NT2/D1 (cell line): ENCODE results near the gene METTL1.

Source experiments
- DNase-seq: peaks from one replicate; pipeline ENCODE4 v3.0.0-alpha.2; 2011; ENCODE audit warnings: low read depth, low spot score
- H3K27me3 ChIP-seq: 2 replicates; pipeline ENCODE4 v1.6.0; 2011; ENCODE audit warnings: mild to moderate bottlenecking; ENCODE audit not compliant: insufficient read length, insufficient read depth
- H3K36me3 ChIP-seq: 2 replicates; pipeline ENCODE4 v1.6.1; 2011; ENCODE audit warnings: mild to moderate bottlenecking, low read length, mixed read lengths; ENCODE audit not compliant: insufficient read depth, insufficient read length
- H3K4me1 ChIP-seq: 2 replicates; pipeline ENCODE4 v1.5.1; 2011; ENCODE audit not compliant: insufficient read depth, insufficient read length
- H3K4me3 ChIP-seq: 2 replicates; pipeline ENCODE4 v1.5.1; 2011; ENCODE audit warnings: low read depth; ENCODE audit not compliant: insufficient read length
- H3K9ac ChIP-seq: 2 replicates; pipeline ENCODE4 v1.6.0; 2011; ENCODE audit warnings: low read depth; ENCODE audit not compliant: insufficient read length
- H3K9me3 ChIP-seq: 2 replicates; pipeline ENCODE4 v1.5.1; 2011; ENCODE audit warnings: mild to moderate bottlenecking, low read length; ENCODE audit not compliant: insufficient read depth
- SUZ12 ChIP-seq: IDR thresholded peaks from 2 replicates; pipeline ENCODE4 v1.6.1; 2011; ENCODE audit not compliant: insufficient read length, insufficient read depth; ENCODE audit errors: extremely low read depth
- YY1 ChIP-seq: IDR thresholded peaks from 2 replicates; pipeline ENCODE4 v1.6.1; 2011; ENCODE audit not compliant: insufficient read length, insufficient read depth
- ZNF274 ChIP-seq: IDR thresholded peaks from 2 replicates; pipeline ENCODE4 v1.6.1; 2011; ENCODE audit warnings: mild to moderate bottlenecking, low read depth, low read length

The METTL1 gene

DNA sequence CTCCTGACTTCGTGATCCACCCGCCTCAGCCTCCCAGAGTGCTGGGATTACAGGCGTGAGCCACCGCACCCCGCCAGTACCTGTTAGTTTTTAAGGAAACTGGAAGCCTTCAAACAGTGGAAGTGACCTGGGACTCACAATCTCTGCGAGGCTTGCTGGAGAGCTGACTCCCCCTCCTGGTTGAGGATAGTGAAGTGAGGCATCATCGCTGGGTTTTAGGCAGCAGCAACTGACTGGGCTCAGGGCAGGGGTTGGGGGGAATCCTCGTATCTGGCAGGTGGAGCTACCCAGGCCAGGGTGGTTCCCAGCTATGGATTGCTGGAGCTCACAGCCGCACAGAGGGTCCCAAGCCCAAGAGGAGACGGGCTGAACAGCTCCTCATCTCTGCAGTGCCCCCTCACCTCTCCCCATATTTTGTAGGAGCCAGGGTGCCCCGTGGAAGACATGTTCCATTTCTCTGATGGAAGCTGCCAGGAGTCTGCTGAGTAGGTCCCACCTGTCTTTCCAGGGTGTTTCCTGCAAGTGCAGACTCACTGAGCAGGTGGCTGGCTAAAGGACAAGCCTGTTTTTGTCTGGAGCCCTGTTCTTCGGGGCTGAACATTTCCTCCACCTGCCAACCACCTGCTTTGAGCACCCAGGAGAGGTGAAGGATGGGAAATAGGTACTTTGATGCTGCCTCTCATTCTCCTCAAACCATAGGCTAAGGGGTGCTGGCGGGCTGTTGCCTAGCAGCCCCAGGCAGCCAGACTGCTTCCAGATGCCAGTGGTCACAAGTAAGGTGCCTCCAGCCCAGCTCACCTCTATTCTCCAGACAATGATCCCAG, 43.5 kb upstream of the METTL1 start:
- H3K4me3 ChIP-seq: no peak overlapping the region
- no peak overlapping the region for H3K9ac ChIP-seq
- no peak for DNase-seq
- no peaks in the 10 kb centered on the region for H3K27me3 ChIP-seq
- no peaks in the 10 kb centered on the region for H3K9me3 ChIP-seq
- peaks cover 8% of the 10 kb centered on the region for H3K36me3 ChIP-seq
- no peak for TF ChIP-seq YY1
- no peak for TF ChIP-seq SUZ12
- TF ChIP-seq ZNF274: no peak
- no peaks in the 10 kb centered on the region for H3K4me1 ChIP-seq

DNA sequence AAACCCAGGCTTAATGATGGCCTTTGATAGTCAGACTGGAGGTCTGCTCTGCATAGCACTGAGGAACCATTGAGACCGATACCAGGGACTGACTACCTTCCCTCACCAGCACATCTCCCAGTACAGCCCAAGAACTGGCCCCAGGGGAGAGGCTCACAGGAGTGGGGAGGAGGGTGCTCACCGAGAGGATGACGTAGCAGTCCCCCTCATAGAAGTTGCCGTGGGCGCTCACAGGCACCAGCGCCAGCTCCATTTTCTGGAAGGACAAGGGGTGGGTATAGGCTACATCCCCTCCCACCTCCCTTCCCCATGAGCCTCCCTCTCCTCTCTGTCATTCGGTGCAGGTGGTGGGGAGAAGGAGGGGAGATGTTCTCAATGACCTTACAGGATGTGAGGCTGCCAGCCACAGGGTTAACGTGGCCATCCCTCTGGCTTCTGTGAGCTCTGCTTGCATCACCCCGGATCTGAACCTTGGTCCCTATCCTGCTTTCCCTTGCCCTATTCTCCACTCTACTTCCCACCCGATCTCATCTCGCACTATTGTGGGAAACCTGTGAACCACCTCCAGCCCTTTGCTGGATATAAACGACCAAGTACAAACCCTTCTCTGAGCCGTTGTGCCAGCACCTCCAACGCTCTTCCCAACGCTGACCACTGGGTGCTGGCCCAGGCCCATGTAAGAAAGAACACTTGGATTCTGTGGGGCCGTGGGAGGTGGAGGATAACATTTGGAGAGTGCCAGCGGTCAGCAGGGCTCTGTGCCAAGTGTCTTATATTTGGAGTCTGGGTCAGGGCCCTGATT, 42.3 kb upstream of the METTL1 start:
- H3K4me1 ChIP-seq: no peaks in the 10 kb centered on the region
- H3K27me3 ChIP-seq: no peaks in the 10 kb centered on the region
- H3K36me3 ChIP-seq: peaks cover 5% of the 10 kb centered on the region
- DNase-seq: no peak
- no peak overlapping the region for H3K4me3 ChIP-seq
- H3K9me3 ChIP-seq: no peaks in the 10 kb centered on the region
- no peak overlapping the region for H3K9ac ChIP-seq
- no peak for TF ChIP-seq YY1
- no peak for TF ChIP-seq ZNF274
- TF ChIP-seq SUZ12: no peak

DNA sequence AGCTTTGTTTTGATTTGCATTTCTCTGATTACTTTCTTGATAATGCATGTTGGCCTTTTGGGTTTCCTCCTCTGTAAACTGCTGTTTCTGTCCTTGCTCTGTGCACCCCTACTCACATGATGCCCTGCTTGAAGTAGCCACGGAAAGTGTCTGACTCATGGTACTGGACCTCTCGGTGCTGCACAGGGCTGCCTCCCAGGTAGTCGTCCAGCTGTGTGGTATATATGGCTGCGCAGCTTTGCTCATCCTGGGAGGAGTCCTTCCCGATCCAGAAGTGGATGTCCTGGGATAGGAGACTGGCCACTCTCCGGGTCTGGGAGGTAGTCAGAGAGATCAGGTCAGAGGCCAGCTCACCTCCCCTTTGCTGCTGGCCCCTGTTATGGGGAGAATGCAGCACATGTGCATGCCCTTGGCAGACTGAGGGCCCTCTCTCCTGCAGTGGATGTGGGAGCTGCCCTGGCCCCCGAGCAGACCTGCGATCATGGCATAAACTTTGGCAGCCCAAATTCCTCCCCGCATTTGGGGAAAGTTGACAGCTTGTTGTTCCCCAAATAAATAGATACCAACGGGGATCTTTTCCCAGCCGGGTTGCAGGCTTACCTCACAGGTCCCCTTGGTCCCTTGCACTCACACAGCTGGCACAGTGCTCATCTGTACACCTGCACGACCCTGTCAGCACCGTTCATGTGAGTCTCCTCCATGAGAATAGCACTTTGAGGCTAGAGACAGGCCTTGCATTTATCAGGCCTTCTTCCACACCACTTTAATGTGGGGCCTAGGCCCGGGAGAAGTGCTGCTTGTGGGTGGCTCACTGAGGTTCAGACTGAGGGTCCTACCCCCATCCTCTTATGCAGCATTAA, 41.4 kb upstream of the METTL1 start:
- no peak for DNase-seq
- Histone ChIP-seq H3K4me3 (no peak overlapping the region), H3K9me3 (no peaks in the 10 kb centered on the region), H3K4me1 (no peaks in the 10 kb centered on the region), H3K27me3 (no peaks in the 10 kb centered on the region), H3K9ac (no peak overlapping the region), H3K36me3 (peaks cover 6% of the 10 kb centered on the region)
- TF ChIP-seq YY1: no peak
- no peak for TF ChIP-seq ZNF274
- TF ChIP-seq SUZ12: no peak

DNA sequence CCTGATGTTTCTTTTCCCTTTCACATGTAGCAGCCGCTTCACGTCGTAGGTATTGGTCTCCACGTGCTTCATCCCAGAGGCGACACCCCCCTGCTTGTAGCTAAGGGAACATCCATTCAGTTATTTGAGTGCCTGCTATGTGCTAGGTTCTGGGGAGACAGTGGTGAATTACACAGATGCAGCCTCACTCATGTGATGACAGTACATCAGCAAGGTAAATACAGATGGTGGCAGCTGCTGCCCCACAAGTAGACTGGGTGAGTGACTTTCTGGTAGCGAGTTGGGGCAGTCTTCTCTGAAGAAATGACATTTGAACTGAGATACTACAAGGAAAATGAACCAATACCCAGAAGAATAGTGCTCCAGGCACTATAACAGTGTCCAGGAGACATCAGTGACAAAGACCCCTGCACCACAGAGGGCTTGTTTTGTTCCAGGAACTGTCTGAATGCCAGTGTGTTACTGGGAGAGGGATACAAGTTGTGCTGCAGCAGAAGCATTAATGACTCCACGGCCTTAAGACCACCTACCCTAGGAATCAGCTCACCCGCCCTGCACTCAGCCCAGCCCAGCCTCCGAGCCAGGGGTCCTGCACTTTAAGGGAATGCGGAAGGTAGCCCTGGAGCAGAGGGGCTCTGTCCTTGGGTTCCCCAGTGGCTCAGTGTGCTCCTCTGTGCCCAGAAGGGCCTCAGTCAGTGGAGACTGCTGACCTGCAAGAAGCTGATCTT, 39.3 kb upstream of the METTL1 start:
- H3K36me3 ChIP-seq: peaks cover 9% of the 10 kb centered on the region
- H3K4me3 ChIP-seq: no peak overlapping the region
- no peaks in the 10 kb centered on the region for H3K9me3 ChIP-seq
- no peaks in the 10 kb centered on the region for H3K27me3 ChIP-seq
- TF ChIP-seq YY1: no peak
- no peak for TF ChIP-seq ZNF274
- TF ChIP-seq SUZ12: no peak
- H3K9ac ChIP-seq: no peak overlapping the region
- H3K4me1 ChIP-seq: no peaks in the 10 kb centered on the region
- DNase-seq: no peak

DNA sequence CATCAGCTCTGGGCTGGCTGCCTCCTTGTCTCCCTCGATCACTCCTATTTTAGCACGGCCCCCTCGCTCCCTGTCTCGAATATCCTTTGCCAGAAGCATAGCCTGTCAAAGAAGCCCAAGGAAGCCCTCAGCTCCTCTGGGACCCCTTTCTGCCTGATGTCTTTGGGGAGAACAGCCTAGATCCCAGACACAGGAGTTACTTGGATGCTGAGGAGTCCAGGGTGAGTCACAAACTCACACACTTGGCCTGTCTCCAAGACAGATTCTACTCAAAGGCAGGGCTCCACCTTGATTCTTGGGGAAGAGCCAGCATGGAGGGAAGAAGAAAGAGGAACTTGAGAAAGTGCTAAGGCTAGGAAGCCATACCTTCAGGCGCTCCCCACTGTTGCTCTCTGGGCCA, 38.5 kb upstream of the METTL1 start:
- DNase-seq: no peak
- H3K9me3 ChIP-seq: no peaks in the 10 kb centered on the region
- no peak for TF ChIP-seq ZNF274
- no peak for TF ChIP-seq YY1
- no peak for TF ChIP-seq SUZ12
- peaks cover 9% of the 10 kb centered on the region for H3K36me3 ChIP-seq
- no peaks in the 10 kb centered on the region for H3K4me1 ChIP-seq
- H3K9ac ChIP-seq: no peak overlapping the region
- no peaks in the 10 kb centered on the region for H3K27me3 ChIP-seq
- no peak overlapping the region for H3K4me3 ChIP-seq

DNA sequence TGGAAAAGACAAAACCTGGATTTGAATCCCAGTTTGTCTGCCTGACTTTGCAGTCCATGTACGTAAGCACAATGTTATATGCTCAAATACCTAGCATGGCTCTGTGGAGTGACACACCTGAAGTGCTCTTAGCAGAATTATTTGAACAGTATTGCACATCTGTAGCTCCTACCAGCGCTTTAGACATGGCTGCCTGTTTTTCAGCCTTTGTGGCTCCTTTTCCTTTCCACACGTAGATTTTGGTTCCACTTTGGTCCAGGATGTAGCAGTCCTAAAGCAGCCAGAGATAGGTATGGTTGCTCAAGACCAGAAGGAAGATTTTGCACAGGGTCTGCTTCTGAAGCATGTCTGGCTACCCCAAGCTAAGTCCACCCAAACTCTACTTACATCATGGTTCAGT, 37.5 kb upstream of the METTL1 start:
- Histone ChIP-seq H3K4me1 (no peaks in the 10 kb centered on the region), H3K9ac (no peak overlapping the region), H3K4me3 (no peak overlapping the region), H3K27me3 (no peaks in the 10 kb centered on the region), H3K36me3 (peaks cover 9% of the 10 kb centered on the region), H3K9me3 (no peaks in the 10 kb centered on the region)
- TF ChIP-seq YY1 (no peak), ZNF274 (no peak), SUZ12 (no peak)
- no peak for DNase-seq
